K562 (cell line): ENCODE data around the gene CEMP1. TPM values are rescaled to one million over a fixed set of nuclear protein-coding genes. Genes with fewer than 3 reads are reported as not detected.
"Not testable (repeated sequence)": the region's sequence is repeated elsewhere in the genome, so short reads cannot be mapped to it uniquely, and the experiment has no call there.

Experiments used
- ATAC-seq: fragments of 200-7000 bp; cut with Tn5 transposase; 3 replicates; pipeline ENCODE4 v1.9.1; 2020; ENCODE audit warnings: moderate library complexity
- BruUV-seq: library from RNA; stranded (reverse); fragments of 400-500 nt; replicated peaks from 2 replicates; lab custom pipeline; 2021; lab: Mats Ljungman, UMichigan
- CTCF ChIA-PET: fragments of 300-600 bp; formaldehyde crosslinking; extraction: SDS; loops from one replicate; lab custom pipeline; 2021; ENCODE audit warnings: low intra/inter-chr PET ratio; lab: Yijun Ruan, JAX
- POLR2A ChIA-PET: fragments of 300-600, 350-650 bp; sonication (Branson Sonifier 250); formaldehyde crosslinking; extraction: SDS; loops from one replicate; lab custom pipeline; 2021; ENCODE audit warnings: antibody characterized with exemption, inconsistent platforms; lab: Yijun Ruan, JAX
- DNase-seq, 4 experiments: peaks; one replicate each; pipeline versions ENCODE4 v3.0.0 to v3.0.0-alpha.2; 2011 to 2018; ENCODE audit warnings: low spot score in 3 of 4, mixed read lengths in 3 of 4; ENCODE audit errors: extremely low read depth in 1 of 4
- FAIRE-seq: peaks from 2 replicates; lab custom pipeline; 2011; peaks lifted over from hg19 to GRCh38; lab: Jason Lieb, UNC
- H2AFZ ChIP-seq: 2 replicates; pipeline ENCODE4 v1.6.0; 2011; ENCODE audit warnings: low read depth, low read length, control low read depth, inconsistent platforms
- H3K27ac ChIP-seq: fragments of 200-600 bp; 3 replicates; pipeline ENCODE4 v1.8.0; 2011; ENCODE audit warnings: low read depth, mild to moderate bottlenecking, control low read depth, inconsistent platforms, low read length, moderate library complexity, mixed read lengths; ENCODE audit errors: extremely low read depth
- H3K27me3 ChIP-seq, 2 experiments: fragments of 300-600 bp in 1 of 2; 2 replicates in 1 of 2; 3 replicates in 1 of 2; pipeline versions ENCODE4 v1.6.0 to v1.8.0; 2011; ENCODE audit warnings: inconsistent platforms in 2 of 2, low read length in 2 of 2, mild to moderate bottlenecking in 1 of 2, mixed read lengths in 1 of 2, moderate library complexity in 1 of 2; ENCODE audit not compliant: control insufficient read depth in 2 of 2, insufficient read depth in 2 of 2
- H3K36me3 ChIP-seq: fragments of 300-600 bp; 3 replicates; pipeline ENCODE4 v1.8.0; 2011; ENCODE audit warnings: mild to moderate bottlenecking, low read length, inconsistent platforms; ENCODE audit not compliant: control insufficient read depth, insufficient read depth
- H3K4me1 ChIP-seq, 2 experiments: fragments of 200-600 bp in 1 of 2; replicated peaks in 1 of 2; 2 replicates in 1 of 2; 3 replicates in 1 of 2; pipeline versions ENCODE4 v1.5.1 to v1.8.0; 2011; ENCODE audit warnings: inconsistent platforms in 2 of 2, low read length in 2 of 2, mild to moderate bottlenecking in 1 of 2, mixed read lengths in 1 of 2, moderate library complexity in 1 of 2; ENCODE audit not compliant: control insufficient read depth in 2 of 2, insufficient read depth in 2 of 2
- H3K4me2 ChIP-seq: 2 replicates; pipeline ENCODE4 v1.6.1; 2011; ENCODE audit warnings: low read length, control low read depth, inconsistent platforms, mixed read lengths; ENCODE audit not compliant: insufficient read depth
- H3K4me3 ChIP-seq: fragments of 200-600 bp; sonication (generic), shearing (Covaris generic); 2 replicates; pipeline ENCODE4 v1.5.1; 2016; ENCODE audit warnings: control low read depth, inconsistent platforms
- H3K79me2 ChIP-seq: fragments of 200-600 bp; 3 replicates; pipeline ENCODE4 v1.8.0; 2011; ENCODE audit warnings: low read length, inconsistent platforms; ENCODE audit not compliant: control insufficient read depth, insufficient read depth
- H3K9ac ChIP-seq, 2 experiments: 2 replicates each; pipeline versions ENCODE4 v1.6.0 to v1.6.1; 2011; ENCODE audit warnings: low read depth in 2 of 2, low read length in 2 of 2, control low read depth in 1 of 2, inconsistent platforms in 1 of 2, mild to moderate bottlenecking in 1 of 2, mixed read lengths in 1 of 2; ENCODE audit not compliant: insufficient read depth in 1 of 2
- H3K9me1 ChIP-seq: one replicate; pipeline ENCODE4 v1.6.0; 2011; ENCODE audit warnings: inconsistent platforms, mild to moderate bottlenecking, low read length, moderate library complexity; ENCODE audit not compliant: control insufficient read depth, insufficient read depth
- H3K9me3 ChIP-seq: replicated peaks from 2 replicates; pipeline ENCODE4 v1.5.1; 2011; ENCODE audit warnings: low read depth, low read length, inconsistent platforms; ENCODE audit not compliant: control insufficient read depth, insufficient read depth
- H4K20me1 ChIP-seq: replicated peaks from 2 replicates; pipeline ENCODE4 v1.6.1; 2011; ENCODE audit warnings: low read length, inconsistent platforms, mixed read lengths; ENCODE audit not compliant: control insufficient read depth, insufficient read depth
- ETV5 ChIP-seq: sonication (generic); formaldehyde crosslinking; IDR thresholded peaks from 2 replicates; pipeline ENCODE4 v1.4.0; 2020; ENCODE audit warnings: low read depth, mild to moderate bottlenecking, missing genetic modification reagents
- GABPA ChIP-seq: fragments of 200-800 bp; sonication (Bioruptor generic); conservative IDR thresholded peaks from 2 replicates; pipeline ENCODE4 v1.6.1; 2016; ENCODE audit warnings: low read depth, missing genetic modification characterization, missing compliant biosample characterization
- L3MBTL2 ChIP-seq: fragments of 450-650 bp; IDR thresholded peaks from 2 replicates; pipeline ENCODE4 v1.6.1; 2016; ENCODE audit warnings: mild to moderate bottlenecking, moderate library complexity
- NRF1 ChIP-seq, 2 experiments: fragments of 450-650 bp; IDR thresholded peaks in 1 of 2; conservative IDR thresholded peaks in 1 of 2; 2 replicates each; pipeline ENCODE4 v1.6.1; 2014; ENCODE audit warnings: mild to moderate bottlenecking in 2 of 2
- POLR2G ChIP-seq: fragments of 200-400 bp; formaldehyde crosslinking; IDR thresholded peaks from 2 replicates; pipeline ENCODE4 v1.6.1; 2017; ENCODE audit warnings: low read depth, mild to moderate bottlenecking, antibody characterized with exemption, low read length, moderate library complexity
- ZNF121 ChIP-seq: sonication (generic); formaldehyde crosslinking; conservative IDR thresholded peaks from 2 replicates; pipeline ENCODE4 v1.8.0; 2022; ENCODE audit warnings: missing genetic modification reagents
- ZNF384 ChIP-seq: IDR thresholded peaks from 2 replicates; pipeline ENCODE4 v1.6.1; 2012; ENCODE audit warnings: low read depth, low read length, improper control_type of control experiment
- WGBS: fragments of 100-300 bp; shearing (Covaris generic); methylation state at CpG from one replicate; pipeline ENCODE4 v1.1.6; 2016; ENCODE audit warnings: low coverage, mixed read lengths; ENCODE audit not compliant: insufficient coverage; ENCODE audit errors: missing lambda C conversion rate; 5-methylcytosine and 5-hydroxymethylcytosine counted together
- in situ Hi-C: fragments of 300-500 bp; cut with MboI; formaldehyde crosslinking; loops from 4 replicates; pipeline ENCODE4 v1.15.0; 2018; ENCODE audit warnings: inconsistent platforms, mixed read lengths
- intact Hi-C: fragments of 100-400 bp; cut with micrococcal nuclease; formaldehyde crosslinking; loops from 2 replicates; pipeline ENCODE4 v1.14.2; 2022
- polyA plus RNA-seq, 8 experiments: library from polyadenylated mRNA; depleted of rRNA in 4 of 8; stranded (reverse) in 5 of 8; unstranded in 3 of 8; fragments of >200 nt; fragmentation: Nextera tagmentation in 2 of 8; fragmentation: Illumina TruSeq in 1 of 8; extraction: Ambion mirVana in 2 of 8; extraction: Trizol in 1 of 8; gene quantifications; 2 replicates each; pipeline versions ENCODE4 v1.2.1 to v1.2.3, GENCODE V29; 2011 to 2014; ENCODE audit warnings: inconsistent platforms in 1 of 8, missing spikeins in 1 of 8
- total RNA-seq, 7 experiments: library from RNA; depleted of rRNA in 6 of 7; stranded (reverse); fragments of >200 nt in 6 of 7; fragmentation: Illumina TruSeq in 2 of 7; extraction: Trizol in 2 of 7; gene quantifications; 2 replicates each; pipeline versions ENCODE4 v1.2.1 to v1.2.3, GENCODE V29; 2011 to 2021; ENCODE audit warnings: low replicate concordance in 1 of 7

Gene CEMP1
- total and polyA plus RNA-seq, 9 of the 15 experiments (the other 6 are each of a cell fraction or from before 2014, with no cell fraction given) = 0.05 to 0.45 TPM; not detected in 7

DNA sequence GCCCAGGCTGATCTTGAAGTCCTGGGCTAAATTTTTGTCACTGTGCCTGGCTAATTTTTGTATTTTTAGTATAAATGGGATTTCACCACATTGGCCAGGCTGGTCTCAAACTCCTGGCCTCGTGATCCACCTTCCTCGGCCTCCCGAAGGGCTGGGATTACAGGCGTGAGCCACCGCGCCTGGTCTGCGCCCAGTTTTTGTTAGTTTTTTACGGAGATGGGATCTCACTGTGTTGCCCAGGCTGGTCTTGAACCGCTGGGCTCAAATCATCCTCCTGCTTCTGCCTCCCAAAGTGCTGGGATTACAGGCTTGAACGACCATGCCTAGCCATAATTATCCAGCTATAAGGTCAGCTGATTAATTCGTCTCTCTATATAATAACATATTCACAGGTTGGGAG is 2.7 kb upstream of the CEMP1 start:
- in situ Hi-C loops (no loop called here), intact Hi-C loops (no loop called here)
- Histone ChIP-seq H3K27ac (no peak overlapping the region), H3K4me1 (peaks cover 15 to 60% of the 10 kb centered on the region in 2 experiments; a peak in 4 of 5 replicates), H2AFZ (no peak overlapping the region), H3K9me1 (peaks cover 3% of the 10 kb centered on the region), H4K20me1 (no peaks in the 10 kb centered on the region), H3K9me3 (no peaks in the 10 kb centered on the region), H3K27me3 (no peaks in the 10 kb centered on the region), H3K79me2 (peaks cover 6% of the 10 kb centered on the region), H3K9ac (no peak overlapping the region), H3K4me3 (no peak overlapping the region), H3K4me2 (no peak overlapping the region), H3K36me3 (peaks cover 21% of the 10 kb centered on the region; the same call in 2 of the 3 replicates)
- no peak for ATAC-seq
- ChIA-PET POLR2A (interaction anchor here (1.1 to 3.8 kb wide), 2 partner anchors 13 to 19 kb away, joined by 3 to 45 read pairs; partner anchors contain the start of gene AMDHD2), CTCF (no interaction called here)
- TF ChIP-seq GABPA (tag) (no peak), ZNF121 (CRISPR knock-in tag) (peak; percentile 95), POLR2G (0 out of 2 replicates have a peak, but pooled peaks have one; percentile 24)
- 93% methylated on average over 11 of the region's 11 CpGs for WGBS
- DNase-seq = no peak
- no TSS peak for BruUV-seq
- no peak for FAIRE-seq

DNA sequence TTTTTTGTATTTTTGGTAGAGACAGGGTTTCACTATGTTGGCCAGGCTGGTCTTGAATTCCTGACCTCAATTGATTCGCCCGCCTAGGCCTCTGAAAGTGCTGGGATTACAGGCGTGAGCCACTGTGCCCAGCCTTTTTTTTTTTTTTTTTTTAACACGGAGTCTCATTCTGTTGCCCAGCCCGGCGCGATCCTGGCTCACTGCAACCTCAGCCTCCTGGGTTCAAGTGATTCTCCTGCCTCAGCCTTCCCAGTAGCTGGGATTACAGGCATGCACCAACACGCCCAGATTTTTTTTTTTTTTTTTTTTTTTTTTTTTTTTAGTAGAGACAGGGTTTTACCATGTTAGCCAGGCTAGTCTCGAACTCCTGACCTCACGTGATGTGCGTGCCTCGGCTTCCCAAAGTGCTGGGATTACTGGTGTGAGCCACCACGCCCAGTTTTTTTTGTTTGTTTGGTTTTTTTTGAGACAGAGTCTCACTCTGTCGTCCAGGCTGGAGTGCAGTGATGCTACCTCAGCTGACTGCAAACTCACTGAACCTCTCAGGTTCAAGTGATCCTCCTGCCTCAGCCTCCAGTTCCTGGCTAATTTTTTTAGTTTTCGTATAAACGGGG is 2.0 kb upstream of the CEMP1 start:
- CTCF ChIA-PET, H3K27me3 ChIP-seq, H3K9me1 ChIP-seq, H3K79me2 ChIP-seq, DNase-seq, H3K9me3 ChIP-seq, ATAC-seq, H4K20me1 ChIP-seq, intact Hi-C loops, in situ Hi-C loops, BruUV-seq: not testable (repeated sequence)
- H3K27ac ChIP-seq = peak overlapping the region; percentile 48
- 0 out of 2 replicates have a peak, but pooled peaks have one; percentile 4 for TF ChIP-seq ETV5 (CRISPR knock-in tag)
- TF ChIP-seq L3MBTL2 = 0 out of 2 replicates have a peak, but pooled peaks have one; percentile 13
- peak; percentile 68 for TF ChIP-seq ZNF384
- peak in 1 of 2 experiments; percentile 52; a peak in 2 of 4 replicates for TF ChIP-seq NRF1 (conservative IDR thresholded peaks at IDR 0.05 in 1 of 2, IDR thresholded peaks at IDR 0.05 in 1 of 2)
- POLR2A ChIA-PET = interaction anchor here (1.1 to 3.8 kb wide), 3 partner anchors 12 to 18 kb away, joined by 3 to 45 read pairs (median 7); partner anchors contain the start of gene AMDHD2
- H3K4me3 ChIP-seq = peak overlapping the region; percentile 51; the same call in 1 of the 2 replicates
- WGBS = 50% methylated on average over 9 of the region's 16 CpGs
- peak overlapping the region; percentile 94 for H2AFZ ChIP-seq
- peak overlapping the region; percentile 75 to 93; a peak in 3 of 4 replicates for H3K9ac ChIP-seq
- peak; percentile 69 for FAIRE-seq
- H3K4me1 ChIP-seq = peaks cover 15 to 66% of the 10 kb centered on the region in 2 experiments; a peak in 4 of 5 replicates
- peak overlapping the region; percentile 79 for H3K4me2 ChIP-seq
- H3K36me3 ChIP-seq = peaks cover 28% of the 10 kb centered on the region; the same call in 2 of the 3 replicates
